ENCODE measurements around the gene KCTD4.

- TF ChIP-seq GLIS3 (CRISPR knock-in tag; IDR thresholded peaks at IDR 0.05) (no peak), TOX (CRISPR knock-in tag; IDR thresholded peaks at IDR 0.05; ENCODE audit: borderline replicate concordance) (no peak), ARNTL (CRISPR knock-in tag; IDR thresholded peaks at IDR 0.05; ENCODE audit: borderline replicate concordance, low read depth) (no peak), CSRNP3 (CRISPR knock-in tag; IDR thresholded peaks at IDR 0.05) (no peak), ZFP30 (CRISPR knock-in tag; IDR thresholded peaks at IDR 0.05) (no peak), TCF4 (CRISPR knock-in tag; IDR thresholded peaks at IDR 0.05; ENCODE audit: borderline replicate concordance) (no peak), OSR1 (CRISPR knock-in tag; IDR thresholded peaks at IDR 0.05) (no peak), ZNF565 (CRISPR knock-in tag; conservative IDR thresholded peaks at IDR 0.05; ENCODE audit: low read depth) (no peak), ISL1 (CRISPR knock-in tag; IDR thresholded peaks at IDR 0.05) (peak; percentile 31)
- TF ChIP-seq, protein P1, sequence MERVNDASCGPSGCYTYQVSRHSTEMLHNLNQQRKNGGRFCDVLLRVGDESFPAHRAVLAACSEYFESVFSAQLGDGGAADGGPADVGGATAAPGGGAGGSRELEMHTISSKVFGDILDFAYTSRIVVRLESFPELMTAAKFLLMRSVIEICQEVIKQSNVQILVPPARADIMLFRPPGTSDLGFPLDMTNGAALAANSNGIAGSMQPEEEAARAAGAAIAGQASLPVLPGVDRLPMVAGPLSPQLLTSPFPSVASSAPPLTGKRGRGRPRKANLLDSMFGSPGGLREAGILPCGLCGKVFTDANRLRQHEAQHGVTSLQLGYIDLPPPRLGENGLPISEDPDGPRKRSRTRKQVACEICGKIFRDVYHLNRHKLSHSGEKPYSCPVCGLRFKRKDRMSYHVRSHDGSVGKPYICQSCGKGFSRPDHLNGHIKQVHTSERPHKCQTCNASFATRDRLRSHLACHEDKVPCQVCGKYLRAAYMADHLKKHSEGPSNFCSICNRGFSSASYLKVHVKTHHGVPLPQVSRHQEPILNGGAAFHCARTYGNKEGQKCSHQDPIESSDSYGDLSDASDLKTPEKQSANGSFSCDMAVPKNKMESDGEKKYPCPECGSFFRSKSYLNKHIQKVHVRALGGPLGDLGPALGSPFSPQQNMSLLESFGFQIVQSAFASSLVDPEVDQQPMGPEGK (CRISPR knock-in tag; IDR thresholded peaks at IDR 0.05; ENCODE audit: borderline replicate concordance): no peak
Observed at GRCh38 chr13:45198041-45198440, 2.8 kb downstream of the KCTD4 start.

Measured in SK-N-SH treated with all-trans-retinoic acid at 6 μM for 48 hours (cell line).